Astrocyte of the cerebellum (primary cell): ENCODE results near the gene LRRTM4.
"Not testable (repeated sequence)": the region's sequence is repeated elsewhere in the genome, so short reads cannot be mapped to it uniquely, and the experiment has no call there.

Experiments used
- DNase-seq: peaks from one replicate; pipeline ENCODE4 v3.0.0-alpha.2; 2011; ENCODE audit warnings: low read depth
- H3K4me3 ChIP-seq: 2 replicates; pipeline ENCODE4 v1.5.1; 2011; ENCODE audit warnings: mild to moderate bottlenecking, low read depth, low read length, moderate library complexity
- in situ Hi-C: cut with HindIII; loops from 2 replicates; pipeline ENCODE4 v1.10.0; 2017; ENCODE audit warnings: low sequenced_read_pairs
- TF ChIP-seq, protein P1 (sequence below): IDR thresholded peaks from 2 replicates; pipeline ENCODE4 v1.5.1; 2012; ENCODE audit warnings: low read length, low read depth, moderate library complexity, mild to moderate bottlenecking; ENCODE audit errors: missing control alignments

The LRRTM4 gene

DNA sequence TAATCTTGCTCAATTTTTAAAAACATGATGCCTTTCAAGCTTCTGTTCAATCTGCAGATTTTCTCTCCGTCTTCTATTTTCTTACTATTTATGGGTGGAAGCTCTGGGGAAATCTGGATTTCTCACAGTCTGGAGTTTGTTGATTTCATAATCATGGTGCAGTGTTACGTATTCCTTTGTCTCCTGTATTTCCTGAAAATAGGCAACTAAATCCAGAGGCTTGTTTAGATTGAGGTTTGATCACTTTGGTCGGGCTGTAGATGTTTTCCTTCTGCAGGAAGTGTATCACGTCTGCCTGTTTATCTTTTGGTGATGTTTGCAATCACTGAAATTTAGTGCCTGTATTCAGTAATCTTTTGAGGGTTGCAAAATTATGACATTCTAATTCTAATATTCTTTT lies 487.7 kb downstream of the LRRTM4 start:
- DNase-seq, result no peak
- in situ Hi-C loops, result no loop called here
- no peak overlapping the region for H3K4me3 ChIP-seq
- TF ChIP-seq, protein P1, sequence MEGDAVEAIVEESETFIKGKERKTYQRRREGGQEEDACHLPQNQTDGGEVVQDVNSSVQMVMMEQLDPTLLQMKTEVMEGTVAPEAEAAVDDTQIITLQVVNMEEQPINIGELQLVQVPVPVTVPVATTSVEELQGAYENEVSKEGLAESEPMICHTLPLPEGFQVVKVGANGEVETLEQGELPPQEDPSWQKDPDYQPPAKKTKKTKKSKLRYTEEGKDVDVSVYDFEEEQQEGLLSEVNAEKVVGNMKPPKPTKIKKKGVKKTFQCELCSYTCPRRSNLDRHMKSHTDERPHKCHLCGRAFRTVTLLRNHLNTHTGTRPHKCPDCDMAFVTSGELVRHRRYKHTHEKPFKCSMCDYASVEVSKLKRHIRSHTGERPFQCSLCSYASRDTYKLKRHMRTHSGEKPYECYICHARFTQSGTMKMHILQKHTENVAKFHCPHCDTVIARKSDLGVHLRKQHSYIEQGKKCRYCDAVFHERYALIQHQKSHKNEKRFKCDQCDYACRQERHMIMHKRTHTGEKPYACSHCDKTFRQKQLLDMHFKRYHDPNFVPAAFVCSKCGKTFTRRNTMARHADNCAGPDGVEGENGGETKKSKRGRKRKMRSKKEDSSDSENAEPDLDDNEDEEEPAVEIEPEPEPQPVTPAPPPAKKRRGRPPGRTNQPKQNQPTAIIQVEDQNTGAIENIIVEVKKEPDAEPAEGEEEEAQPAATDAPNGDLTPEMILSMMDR, result no peak

GRCh38 chr2:77029237-77029636 lies 492.9 kb downstream of the LRRTM4 start:
- in situ Hi-C loops, H3K4me3 ChIP-seq, DNase-seq: not testable (repeated sequence)

DNA sequence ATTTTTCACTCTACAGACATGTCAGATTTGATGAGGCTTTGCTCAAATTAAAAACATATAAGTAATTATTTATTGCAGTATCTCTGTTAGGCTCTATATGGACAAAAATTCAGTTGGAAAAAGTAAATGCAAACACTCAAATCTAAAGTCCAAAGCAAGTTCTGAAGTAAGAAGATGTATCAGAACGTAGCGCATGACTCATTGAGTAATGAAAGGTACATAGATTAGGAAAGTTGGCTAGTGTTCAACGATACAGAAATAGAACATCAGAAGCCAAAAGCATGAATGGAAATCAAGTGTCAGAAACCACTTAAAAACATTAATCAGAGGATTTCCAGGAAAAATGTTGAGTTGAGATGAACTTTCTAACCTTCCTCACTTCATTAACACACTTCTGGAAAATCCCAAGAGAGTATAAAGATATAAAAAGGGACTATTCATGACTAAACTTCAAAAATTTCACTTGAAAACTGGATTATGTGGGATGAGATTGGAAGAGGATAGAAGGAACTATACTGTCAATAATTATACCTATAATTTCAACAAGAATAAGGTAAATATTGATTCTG lies 494.1 kb downstream of the LRRTM4 start:
- no peak for DNase-seq
- in situ Hi-C loops, result no loop called here
- H3K4me3 ChIP-seq, result no peak overlapping the region
- TF ChIP-seq, protein P1, result no peak

- TF ChIP-seq, protein P1, result no peak
- DNase-seq, result no peak
- no peak overlapping the region for H3K4me3 ChIP-seq
- in situ Hi-C loops, result no loop called here
Measured at GRCh38 chr2:77025714-77026113, 496.5 kb downstream of the LRRTM4 start.

DNA sequence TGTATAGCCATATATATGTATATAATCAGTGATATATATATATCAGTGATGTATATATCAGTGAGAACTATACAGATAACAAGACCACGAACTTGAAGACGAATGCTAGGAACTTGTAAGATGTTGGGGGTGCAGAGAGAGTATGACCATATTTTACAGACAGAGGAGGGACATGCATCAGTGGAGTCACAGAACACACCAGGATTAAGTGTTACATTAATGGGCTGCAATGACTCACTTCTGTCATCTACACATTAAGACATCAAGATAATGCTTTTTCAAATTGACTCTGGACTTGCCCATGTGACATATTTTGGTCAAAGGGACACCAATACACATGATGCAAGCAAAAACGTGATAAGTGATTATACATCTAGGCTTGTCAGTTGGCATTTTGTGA lies 501.0 kb downstream of the LRRTM4 start:
- H3K4me3 ChIP-seq, result no peak overlapping the region
- TF ChIP-seq, protein P1, result no peak
- DNase-seq, result no peak
- in situ Hi-C loops, result no loop called here

DNA sequence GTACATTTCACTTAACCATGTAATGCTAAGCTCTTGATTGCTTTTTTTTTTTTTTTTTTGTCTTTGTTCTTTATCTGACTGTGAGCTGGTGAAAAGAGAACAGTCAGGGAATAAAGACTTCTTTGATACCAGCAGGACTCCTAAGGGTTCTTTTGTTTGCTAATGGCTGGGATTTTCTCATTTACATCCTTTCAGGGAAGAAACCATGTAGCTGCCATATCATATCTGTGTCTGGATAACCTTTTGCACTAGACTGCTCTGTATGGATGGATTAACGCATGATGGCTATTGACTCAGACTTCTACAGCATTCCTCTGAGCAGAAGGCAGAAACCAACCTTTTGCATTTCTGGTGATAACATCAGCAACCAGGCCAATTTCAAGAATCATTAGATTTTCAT lies 504.0 kb downstream of the LRRTM4 start:
- TF ChIP-seq, protein P1, result no peak
- no peak for DNase-seq
- in situ Hi-C loops, result no loop called here

GRCh38 chr2:77017355-77017745 lies 504.8 kb downstream of the LRRTM4 start:
- DNase-seq, result no peak
- in situ Hi-C loops, result no loop called here
- TF ChIP-seq, protein P1, result no peak
- no peak overlapping the region for H3K4me3 ChIP-seq

More for the DNA sequence above, 504.0 kb downstream of the LRRTM4 start:
- H3K4me3 ChIP-seq, result no peak overlapping the region
